ENCODE results near the gene ZNF799. TPM values are rescaled to one million over a fixed set of nuclear protein-coding genes. Genes with fewer than 3 reads are reported as not detected.

The ZNF799 gene
- 2.9 and 3.3 TPM in 2 replicates for total RNA-seq

GRCh38 chr19:12400633-12401502, at the start of gene ZNF799:
ZNF799 (minus strand) TSS chr19:12401271; CDS start chr19:12401070, 201 bp downstream.

GRCh38 chr19:12440541-12441316, 39.7 kb upstream of the ZNF799 start, which contains the start of gene ZNF443:
ZNF443 (minus strand) TSS chr19:12441021; CDS start chr19:12440914, 107 bp downstream.

GRCh38 chr19:12365236-12366162, 35.6 kb downstream of the ZNF799 start, which contains the start of gene ZNF442:
ZNF442 (minus strand) TSS chr19:12365683; CDS start chr19:12363631, 2,052 bp downstream.

Other genes with a start within 250 kb of the ZNF799 start
- 14.5 and 14.6 TPM in 2 replicates for gene ZNF625, start 244.5 kb downstream of the ZNF799 start, total RNA-seq
- 7.1 and 8.9 TPM in 2 replicates for gene ZNF136, start 238.2 kb downstream of the ZNF799 start, total RNA-seq
- 9.5 and 13.1 TPM in 2 replicates for gene ZNF44, start 106.4 kb downstream of the ZNF799 start, total RNA-seq
- 3.5 and 5.6 TPM in 2 replicates for gene ZNF563, start 67.6 kb downstream of the ZNF799 start, total RNA-seq
- gene ZNF442, start 35.6 kb downstream of the ZNF799 start, total RNA-seq: 3.3 and 3.9 TPM in 2 replicates
- 1.8 and 3.8 TPM in 2 replicates for gene ZNF443, start 39.8 kb upstream of the ZNF799 start, total RNA-seq
- gene ZNF709, start 83.5 kb upstream of the ZNF799 start, total RNA-seq: 2.9 and 4.8 TPM in 2 replicates
- 7.5 and 8.9 TPM in 2 replicates for gene ZNF564, start 150.2 kb upstream of the ZNF799 start, total RNA-seq
- gene ZNF490, start 209.5 kb upstream of the ZNF799 start, total RNA-seq: 11.6 and 12.3 TPM in 2 replicates
- 14.0 and 16.8 TPM in 2 replicates for gene ZNF791, start 209.6 kb upstream of the ZNF799 start, total RNA-seq

Measured in smooth muscle cell of the umbilical artery (primary cell).